Smooth muscle cell (in vitro differentiated cells): ENCODE measurements around the gene VAPA. TPM values are rescaled to one million over a fixed set of nuclear protein-coding genes. Genes with fewer than 3 reads are reported as not detected.

ENCODE experiments used
- DNase-seq: peaks from one replicate; lab custom pipeline; 2025; ENCODE audit not compliant: unreplicated experiment; lab: John Stamatoyannopoulos, UW
- H2AFZ ChIP-seq: fragments of 200-600 bp; sonication (generic); 2 replicates; pipeline ENCODE4 v1.6.0; 2016; ENCODE audit warnings: antibody characterized with exemption, low read depth, mild to moderate bottlenecking
- H3F3A ChIP-seq: fragments of 200-600 bp; sonication (generic); 2 replicates; pipeline ENCODE4 v1.6.0; 2017; ENCODE audit warnings: antibody characterized with exemption, low read depth
- H3K27ac ChIP-seq: fragments of 200-600 bp; sonication (generic); 2 replicates; pipeline ENCODE4 v1.5.1; 2016; ENCODE audit warnings: low read depth, mild to moderate bottlenecking
- H3K27me3 ChIP-seq: fragments of 200-600 bp; sonication (generic); 2 replicates; pipeline ENCODE4 v1.6.1; 2016; ENCODE audit warnings: low read depth, mild to moderate bottlenecking
- H3K36me3 ChIP-seq: fragments of 200-600 bp; sonication (generic); 2 replicates; pipeline ENCODE4 v1.5.1; 2016; ENCODE audit warnings: low read depth
- H3K4me1 ChIP-seq: fragments of 200-600 bp; sonication (generic); 2 replicates; pipeline ENCODE4 v1.5.1; 2016; ENCODE audit warnings: low read depth
- H3K4me2 ChIP-seq: fragments of 200-600 bp; sonication (generic); 2 replicates; pipeline ENCODE4 v1.6.0; 2016; ENCODE audit warnings: mild to moderate bottlenecking
- H3K4me3 ChIP-seq: fragments of 200-600 bp; sonication (generic); 2 replicates; pipeline ENCODE4 v1.5.1; 2016; ENCODE audit warnings: mild to moderate bottlenecking
- H3K79me2 ChIP-seq: fragments of 200-600 bp; sonication (generic); 2 replicates; pipeline ENCODE4 v1.6.0; 2016; ENCODE audit warnings: low read depth, mild to moderate bottlenecking
- H3K9ac ChIP-seq: fragments of 200-600 bp; sonication (generic); 2 replicates; pipeline ENCODE4 v1.6.0; 2016; ENCODE audit warnings: low read depth
- H3K9me3 ChIP-seq: fragments of 200-600 bp; sonication (generic); replicated peaks from 2 replicates; pipeline ENCODE4 v1.5.1; 2016; ENCODE audit warnings: low read depth
- H4K20me1 ChIP-seq: fragments of 200-600 bp; sonication (generic); 2 replicates; pipeline ENCODE4 v1.6.0; 2016; ENCODE audit warnings: low read depth
- WGBS: methylation state at CpG from one replicate; pipeline ENCODE4 v1.1.7; 2016; ENCODE audit warnings: low lambda C conversion rate; 5-methylcytosine and 5-hydroxymethylcytosine counted together
- polyA plus RNA-seq: library from polyadenylated mRNA; unstranded; fragments of >200 nt; fragmentation: Nextera tagmentation; extraction: Ambion mirVana; gene quantifications from 2 replicates; pipeline ENCODE4 v1.2.1, GENCODE V29; 2016
- total RNA-seq: library from RNA; depleted of rRNA; stranded (reverse); fragments of >200 nt; gene quantifications from 2 replicates; pipeline ENCODE4 v1.2.3, GENCODE V29; 2014
- TF ChIP-seq, protein P1 (sequence below): fragments of 200-600 bp; sonication (generic); IDR thresholded peaks from 2 replicates; pipeline ENCODE4 v1.5.1; 2017; ENCODE audit warnings: borderline replicate concordance, mild to moderate bottlenecking, antibody characterized with exemption; ENCODE audit not compliant: insufficient read depth, poor library complexity, severe bottlenecking

VAPA gene
- total and polyA plus RNA-seq, 2 experiments from 2014 or later, result 315 to 350 TPM

DNA sequence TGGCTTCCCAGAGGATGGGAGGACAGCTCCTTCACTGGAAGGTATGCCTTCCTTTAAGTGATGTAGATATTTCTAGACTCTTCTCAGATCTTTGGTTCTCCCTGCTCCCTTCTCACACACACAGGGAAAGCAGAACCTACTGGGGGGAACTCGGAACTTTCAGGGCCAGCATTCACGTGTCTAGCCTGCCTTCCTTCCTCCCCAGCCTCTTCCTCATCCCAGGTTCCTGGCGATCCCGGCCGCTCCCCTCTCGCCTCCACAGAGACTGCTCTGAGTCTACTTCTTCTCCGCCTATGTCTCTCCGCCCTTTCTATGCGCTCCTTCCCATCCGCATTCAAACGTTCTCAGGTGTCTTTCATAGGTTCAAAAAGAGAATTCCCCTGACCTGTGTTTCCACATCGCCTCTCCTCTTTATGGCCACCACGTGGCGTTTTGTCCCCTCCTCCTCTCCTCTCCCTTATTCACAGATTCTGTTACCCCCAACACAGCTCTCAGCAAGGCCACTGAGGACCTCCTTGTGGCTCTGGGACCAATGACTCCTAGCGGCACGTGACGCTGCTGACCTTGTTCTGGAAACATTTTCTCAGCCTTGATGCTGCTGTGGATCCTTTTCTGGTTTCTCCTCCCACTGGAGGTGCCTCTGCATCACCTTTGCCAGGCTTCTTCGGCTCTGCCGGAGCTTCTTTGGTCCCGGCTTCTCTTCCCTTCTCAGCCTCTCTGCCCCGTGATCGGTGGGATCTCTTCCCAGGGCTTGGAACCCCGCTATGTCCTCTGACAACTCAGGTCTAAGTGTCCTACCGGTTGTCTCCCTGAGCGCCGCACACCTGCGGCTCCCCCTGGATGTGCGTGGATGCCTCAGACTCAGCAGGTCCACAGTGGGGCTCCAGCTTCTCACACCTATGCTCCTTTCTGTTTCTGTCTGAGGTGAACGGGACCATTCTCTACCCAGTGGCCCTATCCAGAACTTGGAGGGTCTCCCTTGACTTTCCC, 77.5 kb downstream of the VAPA start:
- Histone ChIP-seq H3K4me3 (no peak overlapping the region), H3K79me2 (no peaks in the 10 kb centered on the region), H3K27ac (no peak overlapping the region), H3K9ac (no peak overlapping the region), H4K20me1 (no peaks in the 10 kb centered on the region), H3K4me2 (no peak overlapping the region), H3K27me3 (no peaks in the 10 kb centered on the region), H3K9me3 (no peaks in the 10 kb centered on the region), H3K36me3 (no peaks in the 10 kb centered on the region), H3F3A (no peaks in the 10 kb centered on the region), H3K4me1 (no peaks in the 10 kb centered on the region), H2AFZ (no peak overlapping the region)
- WGBS, result 93% methylated on average over 29 of the region's 29 CpGs
- TF ChIP-seq, protein P1, sequence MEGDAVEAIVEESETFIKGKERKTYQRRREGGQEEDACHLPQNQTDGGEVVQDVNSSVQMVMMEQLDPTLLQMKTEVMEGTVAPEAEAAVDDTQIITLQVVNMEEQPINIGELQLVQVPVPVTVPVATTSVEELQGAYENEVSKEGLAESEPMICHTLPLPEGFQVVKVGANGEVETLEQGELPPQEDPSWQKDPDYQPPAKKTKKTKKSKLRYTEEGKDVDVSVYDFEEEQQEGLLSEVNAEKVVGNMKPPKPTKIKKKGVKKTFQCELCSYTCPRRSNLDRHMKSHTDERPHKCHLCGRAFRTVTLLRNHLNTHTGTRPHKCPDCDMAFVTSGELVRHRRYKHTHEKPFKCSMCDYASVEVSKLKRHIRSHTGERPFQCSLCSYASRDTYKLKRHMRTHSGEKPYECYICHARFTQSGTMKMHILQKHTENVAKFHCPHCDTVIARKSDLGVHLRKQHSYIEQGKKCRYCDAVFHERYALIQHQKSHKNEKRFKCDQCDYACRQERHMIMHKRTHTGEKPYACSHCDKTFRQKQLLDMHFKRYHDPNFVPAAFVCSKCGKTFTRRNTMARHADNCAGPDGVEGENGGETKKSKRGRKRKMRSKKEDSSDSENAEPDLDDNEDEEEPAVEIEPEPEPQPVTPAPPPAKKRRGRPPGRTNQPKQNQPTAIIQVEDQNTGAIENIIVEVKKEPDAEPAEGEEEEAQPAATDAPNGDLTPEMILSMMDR, result no peak
- DNase-seq, result no peak

DNA sequence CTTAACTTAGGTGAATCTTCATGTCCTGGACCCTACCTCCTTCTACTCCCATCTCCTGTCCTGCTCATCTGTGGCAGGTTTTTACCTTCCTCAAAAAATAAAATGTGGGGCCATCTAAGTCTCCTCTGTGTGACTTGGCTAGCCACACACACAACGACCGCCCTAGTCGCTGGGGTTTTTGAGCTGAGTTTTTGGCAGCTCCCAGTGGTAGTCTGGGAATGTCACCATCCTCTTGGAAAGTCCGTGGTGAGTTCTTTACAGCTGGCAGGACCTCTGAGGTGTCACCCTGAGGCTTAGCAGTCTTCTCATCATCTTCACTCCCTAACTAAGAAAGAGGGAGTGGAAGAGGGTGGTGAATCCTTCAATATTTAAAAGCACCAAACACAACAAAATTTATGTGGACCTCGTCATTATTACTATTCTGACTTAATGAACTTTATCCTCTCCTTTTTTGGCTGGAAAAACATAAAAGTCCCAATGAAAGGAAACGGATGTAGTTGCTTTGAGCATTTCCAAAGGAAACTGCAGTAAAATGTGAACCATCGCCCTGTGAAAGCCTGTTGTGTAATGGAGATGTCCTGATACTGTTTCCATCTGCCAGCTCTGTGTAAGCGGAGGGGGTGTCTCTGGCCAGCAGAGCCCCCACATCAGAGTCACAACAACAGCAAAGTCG, 78.6 kb downstream of the VAPA start:
- WGBS, result 28% methylated on average over 9 of the region's 9 CpGs

DNA sequence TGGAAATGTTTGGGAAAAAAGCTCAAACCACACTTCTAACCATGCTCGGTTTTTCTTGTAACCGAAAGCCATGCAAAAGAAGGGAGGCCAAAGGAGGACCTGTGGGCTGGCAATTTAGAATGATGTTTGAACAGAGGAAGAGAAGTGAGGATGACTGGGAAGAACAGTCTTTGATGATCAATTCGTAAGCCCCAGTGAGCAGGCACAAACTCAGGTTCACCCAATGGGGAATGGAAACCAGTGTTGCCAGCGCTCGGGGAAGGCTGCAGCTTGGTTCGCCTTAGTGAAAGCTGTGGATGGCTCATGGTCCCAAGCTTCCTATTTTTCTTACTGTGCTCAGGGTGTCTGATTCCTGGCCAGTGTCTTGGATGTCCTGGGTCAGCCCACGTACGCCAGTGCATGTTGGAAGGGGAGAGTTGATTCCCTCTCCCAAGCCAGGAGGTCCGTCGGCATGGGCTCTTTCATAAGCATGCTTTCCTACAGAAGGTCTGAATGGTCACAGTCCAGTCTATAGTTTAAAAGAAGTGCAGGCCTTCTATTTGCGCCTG, 79.2 kb downstream of the VAPA start:
- 86% methylated on average over 11 of the region's 11 CpGs for WGBS
- TF ChIP-seq, protein P1, result no peak
- Histone ChIP-seq H3F3A (no peaks in the 10 kb centered on the region), H3K9ac (no peak overlapping the region), H3K36me3 (no peaks in the 10 kb centered on the region), H2AFZ (no peak overlapping the region), H3K4me3 (no peak overlapping the region), H3K27ac (no peak overlapping the region), H3K27me3 (no peaks in the 10 kb centered on the region), H3K4me1 (no peaks in the 10 kb centered on the region), H4K20me1 (no peaks in the 10 kb centered on the region), H3K79me2 (no peaks in the 10 kb centered on the region), H3K4me2 (no peak overlapping the region), H3K9me3 (no peaks in the 10 kb centered on the region)
- no peak for DNase-seq

More for the DNA sequence above, 78.6 kb downstream of the VAPA start:
- Histone ChIP-seq H3K9ac (no peak overlapping the region), H4K20me1 (no peaks in the 10 kb centered on the region), H3K9me3 (no peaks in the 10 kb centered on the region), H3K79me2 (no peaks in the 10 kb centered on the region), H3K36me3 (no peaks in the 10 kb centered on the region), H3F3A (no peaks in the 10 kb centered on the region), H3K27me3 (no peaks in the 10 kb centered on the region), H3K4me3 (no peak overlapping the region), H2AFZ (no peak overlapping the region), H3K27ac (no peak overlapping the region), H3K4me2 (no peak overlapping the region), H3K4me1 (no peaks in the 10 kb centered on the region)
- TF ChIP-seq, protein P1, result no peak
- no peak for DNase-seq
